Keratinocyte (primary cell): ENCODE results near the gene DYNC1I2. TPM values are rescaled to one million over a fixed set of nuclear protein-coding genes. Genes with fewer than 3 reads are reported as not detected.

Experiments
- DNase-seq: peaks from one replicate; pipeline ENCODE4 v3.0.0-alpha.2; 2011; ENCODE audit warnings: low read depth, missing footprints, low spot score
- FAIRE-seq: peaks from 2 replicates; lab custom pipeline; 2011; peaks lifted over from hg19 to GRCh38; lab: Jason Lieb, UNC
- H2AFZ ChIP-seq: 2 replicates; pipeline ENCODE4 v1.6.0; 2012; ENCODE audit warnings: low read length, control low read depth, inconsistent platforms; ENCODE audit not compliant: control insufficient read depth
- H3K27ac ChIP-seq: 2 replicates; pipeline ENCODE4 v1.5.1; 2011; ENCODE audit warnings: low read length; ENCODE audit not compliant: control insufficient read depth, insufficient read depth
- H3K27me3 ChIP-seq: 3 replicates; pipeline ENCODE4 v1.6.0; 2011; ENCODE audit warnings: low read length; ENCODE audit not compliant: control insufficient read depth, insufficient read depth; ENCODE audit errors: extremely low read depth
- H3K36me3 ChIP-seq, 2 experiments: 2 replicates in 1 of 2; 3 replicates in 1 of 2; pipeline ENCODE4 v1.5.1; 2011; ENCODE audit warnings: low read length in 2 of 2, mild to moderate bottlenecking in 1 of 2; ENCODE audit not compliant: control insufficient read depth in 2 of 2, insufficient read depth in 2 of 2; ENCODE audit errors: extremely low read depth in 1 of 2
- H3K4me1 ChIP-seq: 3 replicates; pipeline ENCODE4 v1.5.1; 2011; ENCODE audit warnings: low read length; ENCODE audit not compliant: control insufficient read depth, insufficient read depth; ENCODE audit errors: extremely low read depth
- H3K4me2 ChIP-seq: 3 replicates; pipeline ENCODE4 v1.6.0; 2011; ENCODE audit warnings: low read depth, low read length; ENCODE audit not compliant: control insufficient read depth, insufficient read depth; ENCODE audit errors: extremely low read depth
- H3K4me3 ChIP-seq, 3 experiments: fragments of 200-600 bp in 1 of 3; sonication (generic) in 1 of 3; 2 replicates in 2 of 3; 3 replicates in 1 of 3; pipeline ENCODE4 v1.5.1; 2011 to 2016; ENCODE audit warnings: low read length in 3 of 3, mild to moderate bottlenecking in 3 of 3, control low read depth in 2 of 3, inconsistent platforms in 1 of 3, low read depth in 1 of 3, mixed read lengths in 1 of 3, mixed run types in 1 of 3, moderate library complexity in 1 of 3; ENCODE audit not compliant: control insufficient read depth in 2 of 3, insufficient read depth in 2 of 3; ENCODE audit errors: extremely low read depth in 1 of 3
- H3K79me2 ChIP-seq: 2 replicates; pipeline ENCODE4 v1.6.0; 2012; ENCODE audit warnings: low read length; ENCODE audit not compliant: control insufficient read depth, insufficient read depth
- H3K9ac ChIP-seq: 3 replicates; pipeline ENCODE4 v1.6.0; 2011; ENCODE audit warnings: low read length; ENCODE audit not compliant: control insufficient read depth, insufficient read depth; ENCODE audit errors: extremely low read depth
- H3K9me1 ChIP-seq: 3 replicates; pipeline ENCODE4 v1.6.0; 2011; ENCODE audit warnings: low read length; ENCODE audit not compliant: control insufficient read depth, insufficient read depth; ENCODE audit errors: extremely low read depth
- H3K9me3 ChIP-seq: 2 replicates; pipeline ENCODE4 v1.5.1; 2012; ENCODE audit warnings: low read depth, low read length; ENCODE audit not compliant: control insufficient read depth
- H4K20me1 ChIP-seq: 3 replicates; pipeline ENCODE4 v1.6.0; 2011; ENCODE audit warnings: low read length; ENCODE audit not compliant: control insufficient read depth, insufficient read depth; ENCODE audit errors: extremely low read depth
- EZH2 ChIP-seq: IDR thresholded peaks from one replicate; pipeline ENCODE4 v1.6.1; 2012; ENCODE audit warnings: inconsistent platforms, mild to moderate bottlenecking, low read length, moderate library complexity
- dilution Hi-C: fragments of 300-500 bp; cut with MboI; formaldehyde crosslinking; loops from one replicate; pipeline ENCODE4 v1.7.0; 2020; ENCODE audit warnings: low sequenced_read_pairs; ENCODE audit not compliant: extremely low pct_ligation_motif_present
- polyA plus RNA-seq, 5 experiments: library from polyadenylated mRNA; depleted of rRNA in 3 of 5; stranded (reverse) in 3 of 5; stranded (forward) in 1 of 5; unstranded in 1 of 5; fragments of >200 nt; gene quantifications; 1 replicate in 1 of 5; 2 replicates in 3 of 5; 3 replicates in 1 of 5; pipeline versions ENCODE4 v1.2.1 to v1.2.3, GENCODE V29; 2011 to 2012; ENCODE audit warnings: missing spikeins in 2 of 5, low read depth in 1 of 5, low replicate concordance in 1 of 5
- TF ChIP-seq, protein P1 (sequence below), 3 experiments: IDR thresholded peaks in 1 of 3; conservative IDR thresholded peaks in 1 of 3; optimal IDR thresholded peaks in 1 of 3; 2 replicates in 2 of 3; 3 replicates in 1 of 3; pipeline versions ENCODE3 to v1.5.1; 2011; ENCODE audit warnings: low read length in 3 of 3, mild to moderate bottlenecking in 3 of 3, moderate library complexity in 2 of 3, control low read depth in 1 of 3, inconsistent platforms in 1 of 3; ENCODE audit not compliant: insufficient read depth in 2 of 3; ENCODE audit errors: extremely low read depth in 1 of 3

Gene DYNC1I2
- polyA plus RNA-seq, 1 donor (not counting 4 experiments of a cell fraction or from before 2014, with no cell fraction given): 237 TPM

DNA sequence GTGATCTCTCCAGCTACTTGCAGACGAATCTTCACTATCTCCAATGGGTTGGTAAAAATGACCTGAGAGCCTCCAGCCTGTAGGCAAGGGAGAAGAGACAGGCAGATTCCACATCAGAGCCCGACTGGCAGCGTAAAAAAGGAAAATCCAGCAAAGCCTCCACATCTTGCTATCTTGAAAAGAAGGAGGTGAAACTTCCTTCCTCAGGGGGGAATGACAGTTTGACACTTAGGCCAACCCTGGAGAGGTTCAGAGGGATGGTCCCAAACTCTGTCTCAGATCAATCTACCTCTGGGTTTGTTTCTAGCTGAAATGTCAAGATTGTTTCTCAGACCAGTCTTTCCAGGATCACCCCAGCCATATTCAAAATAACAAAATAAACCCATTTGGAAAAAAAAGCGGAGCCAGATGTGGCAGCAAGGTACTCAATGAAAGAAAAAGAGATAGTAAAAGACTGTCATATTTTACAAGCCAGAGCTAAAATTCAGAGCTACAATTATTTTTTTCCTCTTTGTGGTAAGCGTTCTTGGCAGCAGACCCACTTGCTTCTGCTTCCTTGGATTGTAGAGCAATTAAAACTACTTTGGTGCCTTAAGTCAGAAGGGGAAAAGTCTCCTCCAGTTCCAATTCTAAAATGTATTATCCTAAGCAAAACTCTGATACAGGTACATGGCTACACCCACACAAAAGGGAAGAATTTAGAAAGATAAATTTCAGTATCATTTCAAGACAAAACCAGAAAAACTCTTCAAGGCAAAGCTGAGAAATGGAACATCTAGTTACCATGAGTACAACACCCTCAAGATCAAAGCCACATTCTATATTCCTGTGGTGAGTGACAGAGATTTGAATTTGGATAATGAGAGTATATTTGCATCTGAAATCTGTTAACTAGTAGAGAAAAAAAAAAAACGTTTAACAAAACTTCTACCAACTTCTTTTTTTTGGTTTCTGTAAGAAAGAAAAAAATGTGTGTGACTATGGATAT, 106.7 kb downstream of the DYNC1I2 start:
- dilution Hi-C loops: no loop called here
- Histone ChIP-seq H3K9ac (no peak overlapping the region), H3K27me3 (no peaks in the 10 kb centered on the region), H3K9me1 (no peaks in the 10 kb centered on the region), H3K9me3 (no peaks in the 10 kb centered on the region), H3K79me2 (no peaks in the 10 kb centered on the region), H2AFZ (no peak overlapping the region), H3K36me3 (peaks cover 0 to 3% of the 10 kb centered on the region in 2 experiments), H4K20me1 (no peaks in the 10 kb centered on the region), H3K27ac (no peak overlapping the region), H3K4me1 (peaks cover 11% of the 10 kb centered on the region), H3K4me2 (no peak overlapping the region), H3K4me3 (no peak overlapping the region)
- FAIRE-seq: no peak
- DNase-seq: no peak
- no peak for TF ChIP-seq EZH2
- TF ChIP-seq, protein P1, sequence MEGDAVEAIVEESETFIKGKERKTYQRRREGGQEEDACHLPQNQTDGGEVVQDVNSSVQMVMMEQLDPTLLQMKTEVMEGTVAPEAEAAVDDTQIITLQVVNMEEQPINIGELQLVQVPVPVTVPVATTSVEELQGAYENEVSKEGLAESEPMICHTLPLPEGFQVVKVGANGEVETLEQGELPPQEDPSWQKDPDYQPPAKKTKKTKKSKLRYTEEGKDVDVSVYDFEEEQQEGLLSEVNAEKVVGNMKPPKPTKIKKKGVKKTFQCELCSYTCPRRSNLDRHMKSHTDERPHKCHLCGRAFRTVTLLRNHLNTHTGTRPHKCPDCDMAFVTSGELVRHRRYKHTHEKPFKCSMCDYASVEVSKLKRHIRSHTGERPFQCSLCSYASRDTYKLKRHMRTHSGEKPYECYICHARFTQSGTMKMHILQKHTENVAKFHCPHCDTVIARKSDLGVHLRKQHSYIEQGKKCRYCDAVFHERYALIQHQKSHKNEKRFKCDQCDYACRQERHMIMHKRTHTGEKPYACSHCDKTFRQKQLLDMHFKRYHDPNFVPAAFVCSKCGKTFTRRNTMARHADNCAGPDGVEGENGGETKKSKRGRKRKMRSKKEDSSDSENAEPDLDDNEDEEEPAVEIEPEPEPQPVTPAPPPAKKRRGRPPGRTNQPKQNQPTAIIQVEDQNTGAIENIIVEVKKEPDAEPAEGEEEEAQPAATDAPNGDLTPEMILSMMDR (optimal IDR thresholded peaks at IDR 0.05 in 1 of 3, IDR thresholded peaks at IDR 0.05 in 1 of 3, conservative IDR thresholded peaks at IDR 0.05 in 1 of 3; ENCODE audit: extremely low read depth in 1 of 3, insufficient read depth in 2 of 3, low read length in 3 of 3): no peak

DNA sequence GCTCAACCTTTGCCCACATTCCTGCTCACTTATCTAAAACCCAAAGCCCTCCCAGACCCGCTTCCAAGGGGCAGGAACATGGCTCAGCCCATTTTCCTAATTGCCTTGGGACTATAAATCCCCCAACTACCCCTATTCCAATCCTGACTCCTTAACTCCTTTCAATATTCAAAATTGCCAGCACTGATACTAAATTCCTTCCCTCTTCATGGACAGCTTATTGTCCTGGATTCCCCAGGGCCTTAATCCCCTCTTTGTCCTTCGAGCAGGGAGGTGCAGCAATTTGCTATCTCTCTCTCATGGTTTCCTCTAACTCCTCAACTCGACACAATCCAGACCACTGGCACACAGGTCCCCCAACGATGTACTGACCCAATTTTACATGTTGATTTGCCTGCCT, 107.6 kb downstream of the DYNC1I2 start:
- H3K4me2 ChIP-seq: no peak overlapping the region
- FAIRE-seq (no peak), DNase-seq (no peak)
- no peak overlapping the region for H2AFZ ChIP-seq
- no peaks in the 10 kb centered on the region for H3K79me2 ChIP-seq
- dilution Hi-C loops: no loop called here
- TF ChIP-seq, protein P1 (optimal IDR thresholded peaks at IDR 0.05 in 1 of 3, IDR thresholded peaks at IDR 0.05 in 1 of 3, conservative IDR thresholded peaks at IDR 0.05 in 1 of 3; ENCODE audit: extremely low read depth in 1 of 3, insufficient read depth in 2 of 3, low read length in 3 of 3): no peak
- no peak for TF ChIP-seq EZH2
- H3K9me1 ChIP-seq: no peaks in the 10 kb centered on the region
- H3K27me3 ChIP-seq: no peaks in the 10 kb centered on the region
- H3K4me1 ChIP-seq: peaks cover 12% of the 10 kb centered on the region
- no peaks in the 10 kb centered on the region for H4K20me1 ChIP-seq
- H3K36me3 ChIP-seq: peaks cover 0 to 5% of the 10 kb centered on the region in 2 experiments
- H3K9ac ChIP-seq: no peak overlapping the region
- H3K27ac ChIP-seq: no peak overlapping the region
- no peaks in the 10 kb centered on the region for H3K9me3 ChIP-seq
- no peak overlapping the region for H3K4me3 ChIP-seq

Other genes starting within 250 kb of the DYNC1I2 start
- 45.5 to 89.4 TPM (median 72.7 TPM) in 3 replicates for gene CYBRD1, start 165.0 kb upstream of the DYNC1I2 start, polyA plus RNA-seq
- gene SLC25A12, start 206.8 kb downstream of the DYNC1I2 start, polyA plus RNA-seq: 19.3 to 27.7 TPM (median 24.1 TPM) in 3 replicates
- 40.8 to 91.2 TPM (median 44.9 TPM) in 3 replicates for gene HAT1, start 235.0 kb downstream of the DYNC1I2 start, polyA plus RNA-seq